Left ventricle myocardium inferior (tissue), 1 donor: ENCODE results near the gene KIAA0040. TPM values are rescaled to one million over a fixed set of nuclear protein-coding genes. Genes with fewer than 3 reads are reported as not detected.
A peak's percentile ranks its signal among the peaks of the same experiment; 100 is the strongest.

Experiments
- DNase-seq: peaks from one replicate; pipeline ENCODE4 v3.0.0-alpha.2; 2020
- H3K27ac ChIP-seq: fragments of 200-600 bp; replicated peaks from 2 replicates; pipeline ENCODE4 v1.8.0; 2021
- H3K27me3 ChIP-seq: fragments of 200-600 bp; 2 replicates; pipeline ENCODE4 v1.8.0; 2021; ENCODE audit warnings: low read depth
- H3K36me3 ChIP-seq: fragments of 200-600 bp; 2 replicates; pipeline ENCODE4 v1.8.0; 2021
- H3K4me1 ChIP-seq: fragments of 200-600 bp; 2 replicates; pipeline ENCODE4 v1.8.0; 2021
- H3K4me3 ChIP-seq: fragments of 200-600 bp; 2 replicates; pipeline ENCODE4 v1.8.0; 2021; ENCODE audit warnings: mild to moderate bottlenecking, moderate library complexity
- H3K9me3 ChIP-seq: fragments of 200-600 bp; replicated peaks from 2 replicates; pipeline ENCODE4 v1.8.0; 2021
- intact Hi-C: fragments of 100-400 bp; cut with micrococcal nuclease; formaldehyde crosslinking; loops from one replicate; pipeline ENCODE4 v1.11.0; 2022
- total RNA-seq: library from RNA; stranded (reverse); fragmentation: NEBNext Ultra II Directional; extraction: Animal tissue kit (Norgen Biotek cat#: 25700); gene quantifications from one replicate; pipeline ENCODE4 v1.2.1, GENCODE V29; 2021
- TF ChIP-seq, protein P1 (sequence below): fragments of 200-600 bp; IDR thresholded peaks from 2 replicates; pipeline ENCODE4 v1.8.0; 2021; ENCODE audit warnings: antibody characterized with exemption, mild to moderate bottlenecking, borderline replicate concordance
- donor health status: DM: no; HTN: yes; CAD: no; lungs with severe emphysema.

The KIAA0040 gene
- total RNA-seq, 1 donor from 2014 or later = 12.8 TPM

DNA sequence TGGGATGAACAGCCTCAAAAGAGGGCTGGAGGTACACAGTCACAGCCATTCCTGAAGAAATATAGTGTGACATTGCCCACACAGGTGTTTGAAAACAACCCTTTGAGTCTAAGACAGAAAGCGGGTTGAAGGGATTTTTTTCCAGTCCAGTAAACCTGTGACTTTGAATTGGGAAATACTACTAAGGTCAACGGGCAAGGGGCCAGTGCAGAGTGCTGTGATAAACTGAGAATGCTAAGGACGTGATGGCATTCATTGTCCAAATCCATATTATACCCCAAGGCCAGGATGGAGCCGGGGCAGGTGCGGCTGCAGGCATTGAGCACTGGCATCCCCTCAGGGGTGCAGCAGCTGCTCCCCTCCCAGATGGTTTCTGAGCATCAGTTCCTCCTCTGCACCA, 36.6 kb downstream of the KIAA0040 start:
- Histone ChIP-seq H3K9me3 (no peaks in the 10 kb centered on the region), H3K36me3 (peaks cover 29% of the 10 kb centered on the region), H3K4me1 (peaks cover 14% of the 10 kb centered on the region), H3K27ac (peak overlapping the region; percentile 12), H3K4me3 (no peak overlapping the region), H3K27me3 (peaks cover 17% of the 10 kb centered on the region)
- TF ChIP-seq, protein P1, sequence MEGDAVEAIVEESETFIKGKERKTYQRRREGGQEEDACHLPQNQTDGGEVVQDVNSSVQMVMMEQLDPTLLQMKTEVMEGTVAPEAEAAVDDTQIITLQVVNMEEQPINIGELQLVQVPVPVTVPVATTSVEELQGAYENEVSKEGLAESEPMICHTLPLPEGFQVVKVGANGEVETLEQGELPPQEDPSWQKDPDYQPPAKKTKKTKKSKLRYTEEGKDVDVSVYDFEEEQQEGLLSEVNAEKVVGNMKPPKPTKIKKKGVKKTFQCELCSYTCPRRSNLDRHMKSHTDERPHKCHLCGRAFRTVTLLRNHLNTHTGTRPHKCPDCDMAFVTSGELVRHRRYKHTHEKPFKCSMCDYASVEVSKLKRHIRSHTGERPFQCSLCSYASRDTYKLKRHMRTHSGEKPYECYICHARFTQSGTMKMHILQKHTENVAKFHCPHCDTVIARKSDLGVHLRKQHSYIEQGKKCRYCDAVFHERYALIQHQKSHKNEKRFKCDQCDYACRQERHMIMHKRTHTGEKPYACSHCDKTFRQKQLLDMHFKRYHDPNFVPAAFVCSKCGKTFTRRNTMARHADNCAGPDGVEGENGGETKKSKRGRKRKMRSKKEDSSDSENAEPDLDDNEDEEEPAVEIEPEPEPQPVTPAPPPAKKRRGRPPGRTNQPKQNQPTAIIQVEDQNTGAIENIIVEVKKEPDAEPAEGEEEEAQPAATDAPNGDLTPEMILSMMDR = no peak
- intact Hi-C loops = loop anchor here (10.0 kb wide), 1 partner anchor 69 kb away; no protein-coding TSS in a partner anchor
- no peak for DNase-seq

DNA sequence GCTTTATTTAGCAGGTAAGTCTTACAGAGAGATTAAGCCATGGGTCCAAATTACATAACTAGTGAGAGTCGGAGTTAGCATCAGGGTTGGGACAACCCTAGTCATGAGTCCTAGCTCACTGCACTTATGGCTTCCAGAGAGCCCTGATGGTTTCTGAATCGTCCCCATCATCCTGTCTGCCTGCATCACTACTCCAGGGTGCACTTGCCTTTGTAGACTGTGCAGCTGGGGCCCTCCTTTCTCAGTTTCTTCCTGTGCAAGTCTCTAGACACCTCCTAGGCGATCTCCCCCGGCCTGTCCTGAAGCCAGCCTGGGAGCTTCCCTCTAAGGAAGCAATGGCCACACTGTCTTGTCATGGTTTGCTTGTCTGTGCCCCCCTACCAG, 37.1 kb downstream of the KIAA0040 start:
- DNase-seq = no peak
- intact Hi-C loops = loop anchor here (10.0 kb wide), 1 partner anchor 69 kb away; no protein-coding TSS in a partner anchor
- Histone ChIP-seq H3K4me1 (peaks cover 14% of the 10 kb centered on the region), H3K36me3 (peaks cover 25% of the 10 kb centered on the region), H3K27me3 (peaks cover 17% of the 10 kb centered on the region), H3K9me3 (no peaks in the 10 kb centered on the region), H3K4me3 (no peak overlapping the region), H3K27ac (peak overlapping the region; percentile 12)
- TF ChIP-seq, protein P1 = no peak

DNA sequence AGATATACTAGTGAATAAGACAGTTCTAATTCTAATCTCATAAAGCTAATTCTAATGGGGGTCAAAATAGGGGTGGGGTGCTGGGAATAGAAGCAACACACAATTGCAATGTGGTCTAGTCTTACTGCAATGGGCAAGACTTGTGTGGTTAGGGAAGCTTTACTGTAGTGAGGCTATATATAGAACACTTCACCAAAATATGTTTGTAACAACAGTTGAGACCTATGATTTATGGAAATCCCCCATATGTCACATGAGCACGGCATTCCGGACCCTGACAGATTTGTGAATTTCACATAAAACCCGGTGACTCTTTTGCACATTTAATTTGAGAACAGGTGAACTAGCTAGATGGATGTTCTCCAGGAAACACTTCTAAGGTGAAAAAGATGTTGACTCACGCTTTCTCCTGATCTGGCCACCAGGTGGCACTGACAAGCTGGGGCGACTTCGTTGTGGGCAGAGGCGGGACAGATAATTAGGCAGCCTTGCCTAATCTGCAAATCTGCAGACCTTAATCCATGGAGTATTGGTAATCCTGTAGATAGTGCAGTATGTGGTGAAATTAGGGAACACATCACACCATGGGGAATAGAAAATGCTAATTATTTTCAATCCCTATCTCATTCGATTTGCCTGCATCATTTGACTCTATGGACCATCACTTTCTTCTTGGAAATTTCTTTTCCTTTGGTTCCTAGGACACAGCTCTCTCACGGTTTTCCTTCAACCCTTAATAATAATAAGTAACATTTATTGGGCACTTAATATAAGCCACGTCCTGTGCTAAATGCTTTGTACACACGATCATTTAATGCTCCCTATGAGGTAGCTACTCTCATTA, 37.7 kb downstream of the KIAA0040 start:
- no peak overlapping the region for H3K4me3 ChIP-seq
- peak; percentile 69 for DNase-seq
- H3K36me3 ChIP-seq = peaks cover 19% of the 10 kb centered on the region
- no peaks in the 10 kb centered on the region for H3K9me3 ChIP-seq
- TF ChIP-seq, protein P1 = peak; percentile 94
- intact Hi-C loops = loop anchor here (5.0 to 10.0 kb wide), 2 partner anchors 70 to 917 kb away; no protein-coding TSS in a partner anchor
- H3K27ac ChIP-seq = peak overlapping the region; percentile 12
- peaks cover 14% of the 10 kb centered on the region for H3K4me1 ChIP-seq
- peaks cover 17% of the 10 kb centered on the region for H3K27me3 ChIP-seq

DNA sequence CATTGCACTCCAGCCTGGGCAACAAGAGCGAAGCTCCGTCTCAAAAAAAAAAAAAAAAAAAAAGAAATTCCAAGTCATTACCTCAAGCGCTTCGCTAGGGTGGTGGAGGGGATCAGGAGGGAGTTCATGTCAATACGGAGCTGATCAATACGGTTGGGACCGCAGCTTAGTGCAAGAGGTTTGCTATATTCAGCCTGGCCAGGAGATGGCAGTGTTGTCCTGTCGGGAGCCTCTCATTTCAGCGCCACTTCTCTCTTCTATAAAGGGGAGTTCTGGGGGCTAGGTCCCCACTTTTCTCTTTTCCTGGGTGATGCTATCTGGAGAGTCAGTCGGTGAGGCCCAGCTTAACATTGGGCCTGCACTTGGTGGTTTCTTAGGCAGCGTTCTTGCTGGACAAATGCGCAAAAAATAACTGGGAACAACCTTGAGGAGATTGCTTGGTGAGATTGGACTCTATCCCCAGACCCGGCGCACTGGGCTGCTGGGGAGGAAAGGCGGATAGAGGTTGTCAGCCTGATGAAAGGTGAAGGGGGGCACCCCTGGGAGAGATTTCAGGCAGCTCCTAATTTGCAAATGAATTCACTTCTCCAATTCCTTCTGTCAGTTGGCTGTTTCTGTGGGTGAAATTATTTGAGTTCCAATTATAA, 40.4 kb downstream of the KIAA0040 start:
- H3K27ac ChIP-seq = no peak overlapping the region
- no peaks in the 10 kb centered on the region for H3K9me3 ChIP-seq
- no peaks in the 10 kb centered on the region for H3K36me3 ChIP-seq
- DNase-seq = peak; percentile 38
- peaks cover 17% of the 10 kb centered on the region for H3K27me3 ChIP-seq
- TF ChIP-seq, protein P1 = peak; percentile 91
- H3K4me3 ChIP-seq = no peak overlapping the region
- peaks cover 19% of the 10 kb centered on the region for H3K4me1 ChIP-seq
- intact Hi-C loops = loop anchor here (2.0 to 10.0 kb wide), 3 partner anchors 73 to 920 kb away; no protein-coding TSS in a partner anchor

DNA sequence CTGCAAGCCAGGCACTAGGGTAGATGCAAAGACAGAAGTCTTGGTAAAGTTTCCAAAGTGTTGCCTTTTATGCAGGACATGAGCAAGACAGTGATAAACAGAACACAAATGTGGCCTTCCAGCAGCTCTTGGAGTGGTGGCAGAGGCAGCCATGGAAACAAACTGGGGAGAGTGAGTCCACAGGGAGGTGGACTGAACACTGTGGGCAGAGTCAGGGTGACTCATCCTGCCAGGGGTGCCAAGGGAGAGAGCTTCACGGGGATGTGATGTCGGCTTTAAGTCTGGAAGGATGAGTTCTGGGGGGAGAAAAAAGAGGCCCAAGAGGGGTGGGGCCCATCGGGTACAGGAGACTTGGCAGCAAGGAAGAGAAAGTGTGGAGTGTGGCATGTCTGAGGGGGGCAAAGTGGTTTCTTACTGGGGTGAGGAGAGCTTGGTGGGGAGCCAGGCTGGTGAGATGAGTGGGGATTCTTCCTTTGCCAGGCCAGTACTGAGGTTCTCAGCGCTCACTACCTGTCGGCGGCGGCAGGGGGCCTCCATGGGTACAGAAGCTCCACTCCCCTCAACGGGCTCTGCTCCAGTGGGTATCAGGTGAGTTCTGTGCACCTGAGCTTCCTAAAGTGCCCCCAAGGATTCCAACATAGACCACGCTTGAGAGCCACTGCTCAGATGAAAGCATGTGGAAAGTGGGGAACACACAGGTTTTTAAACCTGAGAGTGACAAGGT, 41.8 kb downstream of the KIAA0040 start:
- no peak overlapping the region for H3K4me3 ChIP-seq
- TF ChIP-seq, protein P1 = no peak
- intact Hi-C loops = loop anchor here (5.0 to 10.0 kb wide), 2 partner anchors 74 to 922 kb away; no protein-coding TSS in a partner anchor
- no peak overlapping the region for H3K27ac ChIP-seq
- no peaks in the 10 kb centered on the region for H3K9me3 ChIP-seq
- H3K36me3 ChIP-seq = no peaks in the 10 kb centered on the region
- peaks cover 17% of the 10 kb centered on the region for H3K27me3 ChIP-seq
- peaks cover 24% of the 10 kb centered on the region for H3K4me1 ChIP-seq
- no peak for DNase-seq
